ENCODE measurements around the gene CPNE1. TPM values are rescaled to one million over a fixed set of nuclear protein-coding genes. Genes with fewer than 3 reads are reported as not detected.

CPNE1 gene
- total and polyA plus RNA-seq, 2 donors from 2014 or later: 128 to 145 TPM

GRCh38 chr20:35597186-35597585 lies 67.5 kb downstream of the CPNE1 start:
- TF ChIP-seq CTCF (IDR thresholded peaks at IDR 0.05; ENCODE audit: borderline replicate concordance, extremely low read depth, insufficient read depth): no peak
- no peaks in the 10 kb centered on the region for H3K9me3 ChIP-seq (ENCODE audit: control insufficient read depth in 2 of 3, insufficient read depth in 1 of 3, low read length in 3 of 3)
- DNase-seq (peak in 1 of 5 donors; percentile 1), FAIRE-seq (no peak)
- peaks cover 0 to 4% (median 0%) of the 10 kb centered on the region in 3 donors for H3K4me1 ChIP-seq (ENCODE audit: control insufficient read depth in 2 of 3, insufficient read depth in 2 of 3, low read depth in 1 of 3, low read length in 3 of 3)
- no peak overlapping the region for H3K9ac ChIP-seq (ENCODE audit: low read length in 3 of 3)
- no peaks in the 10 kb centered on the region for H3K27me3 ChIP-seq (ENCODE audit: control insufficient read depth, insufficient read depth, low read length)
- H3K4me3 ChIP-seq (ENCODE audit: low read length in 3 of 3): no peak overlapping the region
- H3K36me3 ChIP-seq (ENCODE audit: control insufficient read depth in 2 of 3, insufficient read depth in 3 of 3, low read length in 3 of 3): no peaks in the 10 kb centered on the region
- intact Hi-C loops (cut with DNase I): no loop called here
- no peak overlapping the region for H3K27ac ChIP-seq (ENCODE audit: low read depth in 2 of 2, low read length in 2 of 2)

- Histone ChIP-seq H3K36me3 (ENCODE audit: control insufficient read depth in 2 of 3, insufficient read depth in 3 of 3, low read length in 3 of 3) (no peaks in the 10 kb centered on the region), H3K4me1 (ENCODE audit: control insufficient read depth in 2 of 3, insufficient read depth in 2 of 3, low read depth in 1 of 3, low read length in 3 of 3) (no peaks in the 10 kb centered on the region), H3K9ac (ENCODE audit: low read length in 3 of 3) (no peak overlapping the region), H3K9me3 (ENCODE audit: control insufficient read depth in 2 of 3, insufficient read depth in 1 of 3, low read length in 3 of 3) (no peaks in the 10 kb centered on the region), H3K4me3 (ENCODE audit: low read length in 3 of 3) (no peak overlapping the region), H3K27me3 (ENCODE audit: control insufficient read depth, insufficient read depth, low read length) (no peaks in the 10 kb centered on the region), H3K27ac (ENCODE audit: low read depth in 2 of 2, low read length in 2 of 2) (no peak overlapping the region)
- peak in 1 of 5 donors; percentile 6 for DNase-seq
- intact Hi-C loops (cut with DNase I): no loop called here
- FAIRE-seq: no peak
- no peak for TF ChIP-seq CTCF (IDR thresholded peaks at IDR 0.05; ENCODE audit: borderline replicate concordance, extremely low read depth, insufficient read depth)
These were observed 68.8 kb downstream of the CPNE1 start for GRCh38 chr20:35595901-35596300.

GRCh38 chr20:35595456-35595855 lies 69.2 kb downstream of the CPNE1 start:
- Histone ChIP-seq H3K4me3 (ENCODE audit: low read length in 3 of 3) (no peak overlapping the region), H3K9me3 (ENCODE audit: control insufficient read depth in 2 of 3, insufficient read depth in 1 of 3, low read length in 3 of 3) (no peaks in the 10 kb centered on the region), H3K27ac (ENCODE audit: low read depth in 2 of 2, low read length in 2 of 2) (no peak overlapping the region), H3K36me3 (ENCODE audit: control insufficient read depth in 2 of 3, insufficient read depth in 3 of 3, low read length in 3 of 3) (no peaks in the 10 kb centered on the region), H3K27me3 (ENCODE audit: control insufficient read depth, insufficient read depth, low read length) (no peaks in the 10 kb centered on the region), H3K4me1 (ENCODE audit: control insufficient read depth in 2 of 3, insufficient read depth in 2 of 3, low read depth in 1 of 3, low read length in 3 of 3) (no peaks in the 10 kb centered on the region), H3K9ac (ENCODE audit: low read length in 3 of 3) (no peak overlapping the region)
- TF ChIP-seq CTCF (IDR thresholded peaks at IDR 0.05; ENCODE audit: borderline replicate concordance, extremely low read depth, insufficient read depth): no peak
- intact Hi-C loops (cut with DNase I): no loop called here
- DNase-seq: peak in 1 of 5 donors; percentile 54
- no peak for FAIRE-seq

GRCh38 chr20:35592339-35592974 lies 72.2 kb downstream of the CPNE1 start:
- no peak for DNase-seq
- intact Hi-C loops (cut with DNase I): no loop called here
- Histone ChIP-seq H3K4me1 (ENCODE audit: control insufficient read depth in 2 of 3, insufficient read depth in 2 of 3, low read depth in 1 of 3, low read length in 3 of 3) (no peaks in the 10 kb centered on the region), H3K36me3 (ENCODE audit: control insufficient read depth in 2 of 3, insufficient read depth in 3 of 3, low read length in 3 of 3) (no peaks in the 10 kb centered on the region), H3K9me3 (ENCODE audit: control insufficient read depth in 2 of 3, insufficient read depth in 1 of 3, low read length in 3 of 3) (no peaks in the 10 kb centered on the region), H3K9ac (ENCODE audit: low read length in 3 of 3) (no peak overlapping the region), H3K27me3 (ENCODE audit: control insufficient read depth, insufficient read depth, low read length) (no peaks in the 10 kb centered on the region), H3K27ac (ENCODE audit: low read depth in 2 of 2, low read length in 2 of 2) (no peak overlapping the region), H3K4me3 (ENCODE audit: low read length in 3 of 3) (no peak overlapping the region)
- FAIRE-seq: no peak
- no peak for TF ChIP-seq CTCF (IDR thresholded peaks at IDR 0.05; ENCODE audit: borderline replicate concordance, extremely low read depth, insufficient read depth)

Data from kidney (tissue), 14 donors.